ENCODE results near the gene GABRB3.

Gene GABRB3

DNA sequence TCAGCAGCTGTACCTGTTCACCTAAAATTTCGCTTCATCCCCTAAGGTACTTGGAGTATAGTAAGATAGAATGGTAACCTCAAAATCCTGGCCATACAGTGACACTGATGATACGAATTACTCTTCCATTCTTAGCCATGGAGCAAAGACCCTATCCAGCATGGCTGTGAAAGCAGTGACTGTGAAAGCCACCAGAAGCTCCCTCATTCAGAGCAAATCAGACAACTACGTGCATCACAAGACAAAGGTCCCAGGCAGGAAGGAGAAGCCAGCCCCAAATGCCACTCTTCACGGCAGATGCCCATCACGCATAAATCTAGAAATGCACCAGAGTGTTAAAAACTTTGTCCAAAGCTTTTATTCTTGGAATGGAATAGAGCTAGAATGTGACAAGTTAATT lies 99.4 kb downstream of the GABRB3 start:
- no peak for DNase-seq

DNA sequence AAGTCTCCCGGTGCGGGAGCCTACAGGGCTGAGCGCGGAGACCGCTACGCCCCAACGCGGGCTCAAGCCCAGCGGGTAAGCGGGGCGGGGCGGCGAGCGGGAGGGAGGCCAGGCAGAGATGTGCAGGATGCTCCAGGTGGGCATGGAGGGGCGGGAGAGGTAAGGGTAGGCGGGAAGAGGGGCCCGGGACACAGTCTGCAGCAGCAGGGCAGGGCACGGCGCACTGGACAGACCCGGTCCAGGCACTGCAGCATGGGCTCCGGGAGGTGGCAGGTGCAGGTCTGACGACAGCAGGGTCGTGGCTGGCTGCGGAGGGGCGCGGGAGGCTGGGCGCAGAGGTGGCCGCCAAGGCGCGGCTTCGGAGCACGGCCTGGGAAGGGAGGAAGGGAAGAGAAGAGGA lies 102.8 kb downstream of the GABRB3 start:
- DNase-seq = no peak

DNA sequence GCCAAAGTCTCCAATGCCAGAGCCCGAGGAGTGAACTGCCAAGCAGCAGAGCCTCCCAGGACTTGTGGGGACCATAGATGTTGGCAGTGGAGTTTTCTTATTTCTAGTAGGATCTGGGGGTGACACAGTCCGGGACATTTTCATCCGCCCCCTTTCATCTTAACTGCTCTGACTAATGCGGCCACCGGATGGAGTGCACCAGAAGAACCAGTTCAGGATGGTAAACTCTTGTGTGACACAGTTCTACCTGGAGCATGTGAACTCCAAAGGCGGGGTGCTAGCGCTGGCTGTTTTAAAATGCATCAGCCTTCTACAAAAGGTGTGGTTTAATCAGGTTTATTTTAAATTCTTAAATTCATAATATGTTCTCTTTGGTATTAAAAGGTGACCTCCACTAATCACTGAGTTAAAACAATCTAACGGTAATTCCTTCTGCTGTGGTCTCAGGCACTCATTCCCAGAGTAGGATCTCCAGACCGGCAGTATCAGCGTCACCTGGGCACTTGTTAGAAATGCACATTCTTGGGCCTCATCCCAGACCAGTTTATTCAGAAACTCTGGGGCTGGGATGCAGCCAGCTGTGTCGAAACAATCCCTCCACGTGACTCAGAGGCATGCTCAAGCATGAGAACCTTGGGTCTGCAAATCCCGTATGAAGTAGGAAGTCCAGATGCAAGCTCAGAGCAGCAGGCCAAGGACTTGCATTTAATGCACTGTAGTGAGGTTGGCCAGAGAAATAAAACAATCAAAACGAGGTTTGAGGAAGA lies 105.5 kb downstream of the GABRB3 start:
- DNase-seq = no peak

DNA sequence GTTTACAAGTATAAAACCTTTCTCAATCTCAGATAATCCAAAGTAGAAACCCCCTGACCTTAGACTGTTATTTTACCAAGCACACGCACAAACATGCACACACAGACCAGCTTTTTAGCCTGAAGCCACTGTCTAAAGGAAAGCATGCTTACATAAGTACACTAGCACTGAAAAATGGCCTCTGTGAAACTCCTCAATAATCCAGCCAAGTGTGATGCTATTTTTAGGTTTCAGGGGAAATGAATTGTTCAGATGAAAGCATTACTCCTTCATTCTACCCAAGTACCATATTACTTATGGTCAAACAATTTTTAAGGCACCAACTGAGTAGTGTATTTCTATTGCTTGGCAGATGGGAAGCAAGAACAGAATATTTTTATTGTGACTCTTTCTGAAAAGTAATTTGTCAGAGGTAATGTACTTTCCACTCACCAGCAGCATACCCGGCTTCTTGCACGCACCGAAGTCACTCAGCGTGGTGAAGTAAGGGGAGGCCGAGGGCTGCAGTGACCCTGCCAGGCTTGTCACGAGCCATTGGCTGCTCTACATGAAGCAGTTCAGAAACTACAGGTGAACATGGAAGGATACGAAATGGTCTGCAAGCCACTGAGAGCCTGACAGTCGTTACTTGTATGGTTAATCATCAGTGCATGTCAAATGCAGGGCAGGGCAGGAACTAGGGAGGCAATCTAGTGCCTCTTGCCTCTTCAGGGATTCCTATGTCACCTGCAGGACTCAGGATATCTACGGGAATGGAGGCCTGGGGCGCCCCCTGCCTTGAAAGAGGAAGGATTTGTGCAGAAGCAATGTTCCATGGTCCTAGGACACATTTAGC lies 106.7 kb downstream of the GABRB3 start:
- DNase-seq = no peak

DNA sequence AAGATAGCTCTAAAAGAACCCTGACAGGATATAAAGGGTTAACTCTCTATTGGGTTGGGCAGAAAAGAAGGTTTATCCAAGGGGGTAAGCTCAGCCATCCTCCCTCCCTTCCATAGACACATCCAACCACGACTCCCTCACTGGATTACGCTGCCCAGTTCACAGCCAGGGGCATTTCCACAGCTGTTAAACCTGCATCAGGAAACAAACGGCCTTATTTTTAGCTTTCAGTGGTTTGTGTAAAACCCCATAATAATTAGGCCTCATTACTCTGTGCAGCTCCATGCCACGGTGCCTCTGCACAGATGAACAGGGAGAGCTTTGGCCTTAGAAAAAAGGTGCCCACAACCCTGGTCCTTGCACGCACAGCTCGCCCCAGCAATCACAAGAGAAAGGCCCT lies 110.6 kb downstream of the GABRB3 start:
- no peak for DNase-seq

DNA sequence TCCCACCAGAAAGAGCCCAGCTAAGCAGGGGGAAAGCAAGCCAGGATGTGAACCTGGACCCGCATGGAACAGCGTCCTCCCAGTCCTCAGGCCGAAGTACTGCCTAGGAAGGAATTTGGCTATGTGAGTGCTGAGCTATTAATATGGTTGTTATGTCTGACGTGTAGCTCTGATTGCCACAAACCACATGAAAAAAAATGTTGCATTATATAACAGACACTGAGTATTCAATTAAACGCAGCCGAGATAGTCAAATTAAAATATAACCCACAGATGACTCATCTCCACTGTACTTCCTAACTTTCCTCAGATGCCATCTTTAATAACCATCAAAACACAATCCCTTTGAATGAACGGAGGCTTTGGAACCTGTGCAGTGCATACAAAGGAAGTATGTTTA lies 111.1 kb downstream of the GABRB3 start:
- no peak for DNase-seq

DNA sequence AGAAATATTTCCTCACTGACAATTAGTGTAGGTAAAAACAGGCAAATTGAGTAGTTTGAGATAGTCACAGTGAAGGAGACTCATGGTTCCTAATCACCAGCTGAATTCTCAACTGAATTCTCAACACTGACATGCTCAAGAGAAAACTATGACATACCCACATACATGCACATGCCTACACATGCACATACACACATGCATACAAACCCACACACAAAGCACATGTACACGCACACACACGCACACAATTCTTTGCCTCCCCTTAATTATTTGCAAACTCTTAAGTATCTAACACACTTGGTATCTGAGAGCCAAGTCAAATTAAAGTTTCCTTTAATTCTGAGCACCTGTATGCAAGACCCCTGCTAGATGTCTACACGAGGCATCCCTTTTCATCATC lies 111.8 kb downstream of the GABRB3 start:
- DNase-seq = no peak

DNA sequence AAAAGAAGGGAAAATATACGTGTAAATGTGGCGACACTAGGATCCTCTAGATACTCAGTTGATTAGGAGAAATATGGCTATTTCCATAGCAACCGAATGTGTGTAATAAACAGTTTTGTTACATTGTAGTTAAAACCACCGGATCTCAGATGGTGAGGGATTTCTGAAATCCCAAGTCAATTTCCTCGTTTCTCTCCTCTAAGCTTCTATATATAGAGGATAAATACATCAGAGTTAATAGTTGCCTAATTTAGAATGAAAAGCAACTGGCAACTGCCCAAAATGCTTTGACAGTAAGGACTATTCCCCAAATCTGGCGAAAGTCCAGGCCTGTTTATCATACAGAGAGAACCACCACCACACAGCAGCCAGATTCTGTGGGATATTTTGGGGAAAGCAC lies 112.6 kb downstream of the GABRB3 start:
- DNase-seq = no peak

DNA sequence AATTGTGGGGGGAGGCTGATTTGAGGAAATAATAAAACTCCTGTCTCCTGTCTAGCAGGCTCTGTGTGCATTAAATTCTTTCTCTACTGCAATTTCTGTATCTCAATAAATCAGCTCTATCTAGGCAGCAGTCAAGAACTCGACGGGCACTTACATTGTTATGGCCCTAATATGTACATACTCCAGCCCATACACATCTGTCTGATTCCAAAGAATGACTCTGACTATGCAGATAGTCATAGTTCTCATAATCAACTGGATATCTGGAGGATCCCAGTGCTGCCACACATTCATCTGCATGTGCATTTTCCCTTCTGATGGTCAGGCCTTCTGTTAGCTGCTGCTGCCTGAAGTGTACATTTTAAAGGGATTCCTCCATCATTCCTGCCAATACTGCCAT lies 114.6 kb downstream of the GABRB3 start:
- DNase-seq = no peak

DNA sequence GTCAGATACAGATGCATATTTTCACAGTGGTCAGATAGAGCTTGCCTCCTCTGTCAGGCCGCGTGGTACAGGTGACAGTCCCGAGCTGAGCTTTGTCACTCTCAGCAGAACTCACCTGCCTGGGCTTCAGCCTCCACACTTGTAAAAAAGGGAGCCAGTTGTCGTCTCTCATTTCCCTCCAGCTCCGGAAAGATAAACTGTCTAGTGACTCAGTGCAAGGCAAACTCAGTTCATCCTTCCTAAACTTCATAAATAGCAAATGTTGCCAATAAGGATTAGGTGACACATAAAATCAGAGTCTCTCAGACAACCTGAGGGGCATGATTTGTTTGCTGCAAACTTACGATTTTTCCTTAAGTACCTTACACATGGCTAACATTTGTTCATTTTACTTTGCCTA lies 116.8 kb downstream of the GABRB3 start:
- no peak for DNase-seq

DNA sequence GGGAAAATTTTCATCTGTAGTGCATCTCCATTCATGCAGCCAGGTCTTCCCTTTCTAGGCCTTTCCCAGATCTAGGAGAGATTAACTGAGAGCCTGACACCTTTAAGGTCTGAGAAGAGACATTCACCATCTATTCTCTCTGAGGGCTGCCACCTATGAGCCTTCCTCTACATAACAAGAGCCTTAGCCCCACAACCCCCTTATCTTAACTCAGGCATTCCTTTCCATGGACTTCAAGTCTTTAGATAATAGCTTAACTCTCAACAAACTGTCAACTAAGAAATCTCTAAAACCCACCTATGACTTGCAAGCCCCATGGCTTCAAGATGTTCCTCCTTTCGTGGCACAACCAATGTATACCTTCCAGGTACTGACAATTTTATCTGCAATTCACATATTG lies 121.0 kb downstream of the GABRB3 start:
- DNase-seq = no peak

DNA sequence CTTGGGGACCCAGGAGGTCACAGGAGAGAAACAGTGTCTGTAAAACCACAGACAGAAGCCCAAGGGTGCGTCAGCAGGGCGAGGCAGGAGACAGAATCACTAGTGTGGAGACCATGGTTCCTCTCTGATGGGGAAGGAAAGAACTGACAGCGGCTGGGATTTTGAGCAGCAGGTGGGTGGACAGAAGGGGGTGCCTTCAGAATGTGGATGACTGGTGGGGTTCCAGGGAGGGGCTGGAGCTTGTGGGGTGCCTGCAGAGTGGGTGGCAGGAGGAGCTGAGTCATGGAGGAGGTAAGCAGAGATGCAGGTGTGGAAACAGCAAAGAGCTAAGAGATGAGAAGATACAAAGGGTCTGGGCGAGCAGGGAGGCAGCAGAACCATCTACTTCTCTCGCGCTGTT lies 124.2 kb downstream of the GABRB3 start:
- DNase-seq = no peak

DNA sequence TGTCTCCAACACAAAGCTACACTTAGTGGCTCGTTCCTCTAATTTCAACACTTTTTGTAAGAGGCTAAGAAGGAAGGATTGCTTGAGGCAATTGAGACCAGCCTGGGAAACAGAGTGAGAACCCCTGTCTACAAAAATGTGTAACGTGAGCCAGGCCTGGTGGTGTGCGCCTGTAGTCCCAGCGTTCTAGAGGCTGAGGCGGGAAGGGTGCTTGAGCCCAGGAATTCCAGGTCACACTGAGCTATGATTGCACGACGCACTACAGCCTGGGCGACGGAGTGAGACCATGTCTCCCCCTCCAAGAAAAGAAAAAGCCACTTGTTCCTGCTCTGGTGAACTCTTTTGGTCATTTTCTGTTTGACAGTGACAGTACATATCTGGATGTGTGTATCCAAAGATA lies 127.9 kb downstream of the GABRB3 start:
- DNase-seq = no peak

DNA sequence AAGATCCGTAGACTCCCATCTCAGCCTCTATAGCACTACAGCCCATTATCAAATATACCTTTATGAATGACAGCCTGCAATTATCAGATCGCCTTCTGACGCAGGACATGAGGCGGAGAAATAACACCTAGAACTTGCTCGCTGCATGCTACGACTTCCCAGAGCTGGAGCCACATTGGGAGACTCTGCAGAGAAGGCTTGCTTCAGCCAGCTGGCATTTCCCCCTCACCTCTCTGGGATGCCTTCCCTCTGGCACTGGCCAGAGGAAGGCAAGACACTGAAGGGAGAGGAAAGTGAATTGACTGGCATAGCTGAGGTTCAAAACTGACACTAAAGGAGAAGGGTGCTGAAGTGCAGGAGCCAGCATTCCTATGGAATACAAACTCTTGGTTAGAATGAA lies 131.7 kb downstream of the GABRB3 start:
- no peak for DNase-seq

DNA sequence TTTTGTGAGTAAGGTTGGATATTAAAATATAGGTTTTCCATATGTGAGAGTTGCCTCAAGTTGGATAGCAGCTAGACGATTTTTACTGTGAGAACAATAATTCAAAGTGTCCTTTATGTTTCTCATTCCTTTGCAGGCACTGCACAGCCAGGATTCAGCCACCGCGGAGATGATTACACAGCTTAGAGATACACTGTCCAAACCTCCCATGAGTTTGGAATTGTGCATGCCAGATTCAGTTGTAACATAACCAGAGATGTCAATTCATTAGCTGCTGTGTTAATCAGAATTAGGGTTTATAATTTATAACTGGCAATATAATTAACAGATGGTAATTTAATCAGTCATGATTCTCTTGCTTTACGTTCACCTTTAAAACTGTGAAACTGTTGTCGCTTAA lies 132.3 kb downstream of the GABRB3 start:
- DNase-seq = no peak

DNA sequence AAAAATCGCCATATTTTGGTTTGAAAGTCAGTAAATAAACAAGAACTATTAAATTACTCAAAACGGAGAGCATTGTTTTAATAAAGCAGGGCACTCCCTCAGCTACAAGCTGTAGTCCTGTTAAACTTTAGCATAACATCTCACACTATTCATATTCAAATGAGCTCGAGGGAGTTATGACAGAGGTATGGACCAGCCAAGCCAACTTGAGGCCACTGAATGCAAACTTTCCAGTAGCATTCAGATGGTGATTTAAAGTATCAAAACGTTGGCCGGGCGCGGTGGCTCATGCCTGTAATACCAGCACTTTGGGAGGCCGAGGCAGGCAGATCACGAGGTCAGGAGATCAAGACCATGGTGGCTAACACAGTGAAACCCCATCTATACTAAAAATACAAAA lies 132.9 kb downstream of the GABRB3 start:
- DNase-seq = no peak

DNA sequence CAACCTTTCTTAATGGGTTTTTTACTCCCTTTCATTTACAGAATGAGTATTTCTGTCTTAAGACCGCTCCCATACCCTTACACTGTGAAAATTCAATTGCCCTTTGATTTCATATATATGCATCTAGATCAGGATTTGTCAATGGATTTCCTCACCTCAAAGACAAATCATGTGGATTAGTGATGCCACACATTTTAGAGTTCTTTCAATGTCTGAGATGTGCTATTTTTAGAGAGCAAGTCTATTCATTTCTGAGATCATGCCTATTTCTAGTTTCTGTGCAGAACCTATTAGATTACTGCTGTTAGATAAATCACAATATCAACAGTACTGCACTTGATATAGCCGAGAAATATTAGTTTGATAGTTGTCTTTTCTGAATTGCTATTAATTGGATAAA lies 137.3 kb downstream of the GABRB3 start:
- no peak for DNase-seq

DNA sequence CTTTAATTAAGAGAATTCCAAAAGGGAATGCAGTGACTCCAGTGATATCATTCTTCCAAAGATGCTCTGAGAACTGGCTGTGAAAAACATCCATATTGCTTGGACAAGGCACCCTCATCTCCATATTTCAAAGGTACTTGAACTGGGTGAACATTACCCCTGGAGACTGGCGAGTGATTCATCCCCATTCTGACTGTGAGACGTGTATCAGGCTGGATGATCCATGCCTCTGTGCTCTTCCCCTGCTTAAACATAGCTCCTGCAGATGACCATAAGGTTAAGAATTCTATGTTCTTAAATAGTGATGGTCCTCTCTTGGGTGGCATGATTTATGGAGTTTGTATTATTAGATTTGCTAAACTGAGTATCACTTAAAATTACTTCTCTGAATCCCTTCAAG lies 137.8 kb downstream of the GABRB3 start:
- DNase-seq = no peak

DNA sequence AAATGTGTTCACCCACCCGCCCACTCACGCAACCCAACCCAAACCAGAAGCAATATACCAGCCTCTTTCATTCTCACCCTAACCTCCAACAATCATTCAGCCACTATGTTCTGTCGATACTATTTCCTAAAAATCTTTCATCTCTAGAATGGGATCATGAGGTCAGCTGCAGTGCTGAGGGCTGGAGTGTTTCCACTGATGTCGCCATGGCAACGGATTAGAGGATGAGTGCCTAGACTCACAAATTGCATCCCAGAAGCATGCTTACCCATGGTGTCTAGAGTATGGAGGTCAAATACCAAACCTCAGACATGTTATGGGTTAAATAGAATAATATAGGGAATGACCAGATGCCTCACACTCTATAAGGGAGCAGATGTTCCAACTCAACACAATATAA lies 138.5 kb downstream of the GABRB3 start:
- peak; percentile 7 for DNase-seq

DNA sequence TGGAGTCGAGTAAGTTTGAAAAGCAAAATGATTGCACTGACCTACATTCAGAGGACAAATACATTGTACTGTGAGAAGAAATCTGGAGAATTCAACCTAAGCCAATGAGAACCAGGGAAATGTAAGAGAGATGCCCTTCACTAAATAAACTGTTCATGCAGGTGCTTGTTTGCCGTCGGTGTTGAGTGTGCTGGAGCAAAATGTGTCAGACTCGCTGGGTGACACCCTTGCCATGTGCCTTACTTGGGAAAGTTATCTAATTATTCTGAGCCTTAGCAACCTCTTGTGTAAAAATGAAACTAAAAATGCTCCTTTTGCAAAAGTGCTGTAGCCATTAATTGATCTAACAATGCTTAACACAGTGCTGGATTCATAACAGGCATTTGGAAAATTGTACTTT lies 140.4 kb downstream of the GABRB3 start:
- no peak for DNase-seq

DNA sequence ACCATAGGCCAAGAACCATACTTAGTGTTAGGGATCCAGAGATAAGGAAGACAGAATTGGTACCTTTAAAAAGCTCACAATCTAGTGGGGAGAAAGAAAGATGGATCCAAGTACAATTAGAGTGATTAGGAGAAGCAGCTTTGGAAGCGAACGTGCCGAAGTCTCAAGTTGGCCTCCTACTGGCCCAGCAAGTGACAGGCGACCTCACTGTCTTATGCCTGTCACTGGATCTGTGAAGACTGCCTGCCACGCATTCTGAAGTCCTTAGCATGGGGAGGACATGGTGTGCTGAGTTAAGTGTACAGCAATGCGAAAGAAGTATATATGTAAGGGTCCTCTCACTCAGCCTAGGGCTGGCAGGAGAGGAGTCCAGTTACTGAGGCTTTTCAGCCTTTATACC lies 141.0 kb downstream of the GABRB3 start:
- DNase-seq = no peak

DNA sequence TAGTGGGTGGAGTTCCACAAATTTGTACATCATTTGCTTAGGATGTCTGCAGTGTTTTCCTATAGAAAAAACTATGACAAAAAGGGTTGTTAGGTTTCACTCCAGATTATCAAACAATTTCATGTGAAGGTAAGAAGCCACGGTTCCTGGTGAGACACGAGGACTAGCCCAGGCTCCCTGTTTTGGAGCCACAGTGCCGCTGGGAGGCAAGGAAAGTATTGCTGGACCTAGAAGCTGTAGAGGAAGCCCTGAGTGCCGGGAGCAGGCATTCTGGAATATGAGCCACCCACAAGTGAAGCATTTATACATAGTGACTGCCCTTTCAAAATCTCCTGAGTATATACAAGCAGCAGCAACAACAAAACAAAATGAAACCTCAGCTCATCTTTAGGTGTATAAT lies 142.0 kb downstream of the GABRB3 start:
- DNase-seq = no peak

DNA sequence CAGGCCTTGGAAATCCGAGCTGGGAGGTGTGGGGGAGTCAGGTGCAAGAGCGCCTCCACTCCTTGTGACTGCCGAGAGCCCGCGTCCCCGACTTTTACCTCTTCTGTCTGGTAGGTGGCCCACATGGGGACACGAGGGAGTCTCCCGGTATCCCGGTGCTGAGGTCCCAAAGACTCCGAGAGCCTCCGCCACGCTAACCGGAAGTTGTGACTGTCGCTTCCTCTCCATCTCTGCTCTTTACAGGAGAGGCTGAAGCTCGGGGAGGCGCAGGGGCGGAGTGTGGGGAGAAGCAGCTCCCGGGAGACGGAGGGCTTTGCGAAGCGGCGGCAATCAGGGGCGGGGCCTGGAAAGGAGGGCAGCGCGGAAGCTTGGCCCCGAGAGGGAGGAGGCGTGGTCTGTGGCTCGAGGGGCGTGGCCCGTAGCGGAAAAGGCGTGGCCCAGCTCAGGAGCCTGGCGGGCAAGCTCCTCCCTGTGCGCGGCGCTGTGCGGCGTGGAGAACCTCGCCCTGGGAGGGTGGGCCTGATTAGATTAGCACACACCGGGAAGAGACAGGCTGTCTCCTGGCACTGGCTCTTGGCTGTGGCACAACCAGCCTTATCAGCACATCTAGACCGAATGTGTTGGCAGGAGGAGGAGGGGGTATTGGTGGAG lies 143.9 kb downstream of the GABRB3 start:
- DNase-seq = no peak

DNA sequence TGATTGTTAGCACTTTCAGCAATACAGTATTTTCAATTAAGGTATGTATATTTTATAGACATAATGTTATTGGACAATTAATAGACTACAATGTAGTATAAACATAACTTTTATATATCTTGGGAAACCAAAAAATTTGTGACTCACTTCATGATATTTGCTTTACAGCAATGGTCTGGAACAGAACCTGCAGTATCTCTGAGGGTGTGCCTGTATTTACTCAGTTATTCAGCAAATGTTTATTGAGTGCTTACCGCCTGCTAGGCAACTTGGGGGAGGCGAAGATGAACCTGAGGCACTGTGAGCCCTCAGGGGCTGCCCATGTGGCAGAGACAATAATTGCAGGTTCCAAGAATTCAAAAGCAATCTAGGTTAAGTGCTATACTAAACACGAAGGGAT lies 144.8 kb downstream of the GABRB3 start:
- no peak for DNase-seq

Data from SHP77 treated with DMSO at 0.1 percent for 48 hours (cell line).